ENCODE measurements around the gene TASP1.
"Not testable (repeated sequence)": the region's sequence is repeated elsewhere in the genome, so short reads cannot be mapped to it uniquely, and the experiment has no call there.

TASP1 gene

GRCh38 chr20:13364278-13365170 is 274.2 kb downstream of the TASP1 start:
- FAIRE-seq (no peak), DNase-seq (ENCODE audit: insufficient read length) (no peak)

GRCh38 chr20:13363473-13363872 is 275.3 kb downstream of the TASP1 start:
- TF ChIP-seq TAF1 (IDR thresholded peaks at IDR 0.05; ENCODE audit: borderline replicate concordance, low read depth, low read length) (no peak), POLR2A (IDR thresholded peaks at IDR 0.05; ENCODE audit: low read depth, low read length) (no peak), POLR2AphosphoS5 (IDR thresholded peaks at IDR 0.05; ENCODE audit: low read depth, low read length) (no peak)
- no peak for DNase-seq (ENCODE audit: insufficient read length)
- no peak for FAIRE-seq

More at GRCh38 chr20:13364278-13365170, 274.2 kb downstream of the TASP1 start:
- TF ChIP-seq POLR2AphosphoS5 (IDR thresholded peaks at IDR 0.05; ENCODE audit: low read depth, low read length) (no peak), TAF1 (IDR thresholded peaks at IDR 0.05; ENCODE audit: borderline replicate concordance, low read depth, low read length) (no peak), POLR2A (IDR thresholded peaks at IDR 0.05; ENCODE audit: low read depth, low read length) (no peak)

- not testable (repeated sequence) for DNase-seq (ENCODE audit: insufficient read length); FAIRE-seq
Measured at GRCh38 chr20:13362165-13362564, 276.6 kb downstream of the TASP1 start.

GRCh38 chr20:13358936-13359335 is 279.8 kb downstream of the TASP1 start:
- DNase-seq (ENCODE audit: insufficient read length); FAIRE-seq: not testable (repeated sequence)

GRCh38 chr20:13357782-13358181 is 280.9 kb downstream of the TASP1 start:
- not testable (repeated sequence) for DNase-seq (ENCODE audit: insufficient read length); FAIRE-seq

- TF ChIP-seq POLR2AphosphoS5 (IDR thresholded peaks at IDR 0.05; ENCODE audit: low read depth, low read length) (no peak), POLR2A (IDR thresholded peaks at IDR 0.05; ENCODE audit: low read depth, low read length) (no peak), TAF1 (IDR thresholded peaks at IDR 0.05; ENCODE audit: borderline replicate concordance, low read depth, low read length) (no peak)
- FAIRE-seq (no peak), DNase-seq (ENCODE audit: insufficient read length) (no peak)
Measured at GRCh38 chr20:13356591-13356990, 282.1 kb downstream of the TASP1 start.

GRCh38 chr20:13355941-13356486 is 282.7 kb downstream of the TASP1 start:
- TF ChIP-seq POLR2A (IDR thresholded peaks at IDR 0.05; ENCODE audit: low read depth, low read length) (no peak), POLR2AphosphoS5 (IDR thresholded peaks at IDR 0.05; ENCODE audit: low read depth, low read length) (no peak), TAF1 (IDR thresholded peaks at IDR 0.05; ENCODE audit: borderline replicate concordance, low read depth, low read length) (no peak)
- no peak for DNase-seq (ENCODE audit: insufficient read length)
- no peak for FAIRE-seq

- no peak for DNase-seq (ENCODE audit: insufficient read length)
- no peak for TF ChIP-seq POLR2AphosphoS5 (IDR thresholded peaks at IDR 0.05; ENCODE audit: low read depth, low read length)
- TF ChIP-seq TAF1 (IDR thresholded peaks at IDR 0.05; ENCODE audit: borderline replicate concordance, low read depth, low read length): no peak
- no peak for TF ChIP-seq POLR2A (IDR thresholded peaks at IDR 0.05; ENCODE audit: low read depth, low read length)
- FAIRE-seq: no peak
Measured at GRCh38 chr20:13355411-13355810, 283.3 kb downstream of the TASP1 start.

- FAIRE-seq: no peak
- TF ChIP-seq POLR2AphosphoS5 (IDR thresholded peaks at IDR 0.05; ENCODE audit: low read depth, low read length) (no peak), POLR2A (IDR thresholded peaks at IDR 0.05; ENCODE audit: low read depth, low read length) (no peak), TAF1 (IDR thresholded peaks at IDR 0.05; ENCODE audit: borderline replicate concordance, low read depth, low read length) (no peak)
- DNase-seq (ENCODE audit: insufficient read length): no peak
Measured at GRCh38 chr20:13353261-13353945, 285.3 kb downstream of the TASP1 start.

GRCh38 chr20:13349235-13349604 is 289.5 kb downstream of the TASP1 start:
- DNase-seq (ENCODE audit: insufficient read length): no peak
- FAIRE-seq: no peak
- TF ChIP-seq POLR2A (IDR thresholded peaks at IDR 0.05; ENCODE audit: low read depth, low read length) (no peak), TAF1 (IDR thresholded peaks at IDR 0.05; ENCODE audit: borderline replicate concordance, low read depth, low read length) (no peak), POLR2AphosphoS5 (IDR thresholded peaks at IDR 0.05; ENCODE audit: low read depth, low read length) (no peak)

GRCh38 chr20:13348311-13349234 is 290.2 kb downstream of the TASP1 start:
- FAIRE-seq (no peak), DNase-seq (ENCODE audit: insufficient read length) (no peak)
- no peak for TF ChIP-seq POLR2A (IDR thresholded peaks at IDR 0.05; ENCODE audit: low read depth, low read length)
- TF ChIP-seq POLR2AphosphoS5 (IDR thresholded peaks at IDR 0.05; ENCODE audit: low read depth, low read length): no peak
- TF ChIP-seq TAF1 (IDR thresholded peaks at IDR 0.05; ENCODE audit: borderline replicate concordance, low read depth, low read length): no peak

All from GM12892 (cell line).